Fibroblast of pulmonary artery (primary cell): ENCODE measurements around the gene TNFRSF12A.
A peak's percentile ranks its signal among the peaks of the same experiment; 100 is the strongest.

ENCODE experiments used
- DNase-seq: peaks from one replicate; pipeline ENCODE4 v3.0.0-alpha.2; 2010; ENCODE audit warnings: low read depth
- H3K4me3 ChIP-seq: replicated peaks from 2 replicates; pipeline ENCODE4 v1.5.1; 2011; ENCODE audit warnings: low read depth, mild to moderate bottlenecking, control low read depth, low read length, moderate library complexity
- TF ChIP-seq, protein P1 (sequence below): IDR thresholded peaks from 2 replicates; pipeline ENCODE4 v1.5.1; 2011; ENCODE audit warnings: mild to moderate bottlenecking, control low read depth, low read length, inconsistent platforms; ENCODE audit errors: missing control alignments

Gene TNFRSF12A

DNA sequence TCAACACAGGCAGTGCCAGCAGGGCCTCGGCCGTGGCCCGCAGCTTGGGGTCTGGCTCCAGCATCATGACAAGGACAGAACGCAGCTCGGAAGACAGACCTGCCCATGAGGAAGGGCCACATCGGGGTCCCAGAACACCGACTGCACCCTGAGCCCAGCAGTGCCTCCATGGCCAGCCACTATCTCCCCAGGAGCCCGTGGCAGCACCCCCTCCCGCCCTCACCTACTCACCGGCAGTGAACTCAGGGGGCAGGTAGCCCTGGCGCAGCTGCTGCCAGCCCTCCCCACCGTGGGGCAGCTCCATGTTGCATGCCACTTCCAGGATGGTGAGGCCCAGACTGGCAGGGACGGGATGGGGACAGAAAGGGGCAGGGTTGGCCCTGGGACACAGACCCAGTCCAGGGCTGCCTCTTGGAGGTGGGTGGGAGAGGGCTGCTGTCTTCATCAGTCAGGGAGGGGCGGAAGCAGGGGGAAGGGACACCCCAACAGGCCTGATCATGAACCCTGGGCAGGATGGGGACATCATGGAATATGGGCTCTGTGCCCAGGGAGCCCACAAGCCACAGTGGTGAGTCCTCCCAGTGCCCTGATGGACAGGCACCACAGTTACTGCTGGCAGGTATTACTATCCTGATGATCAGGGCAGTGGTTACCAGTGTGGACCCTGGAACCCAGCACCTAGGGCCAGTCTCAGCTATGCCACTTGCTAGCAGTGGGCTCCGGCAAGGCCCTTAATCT, 45.7 kb upstream of the TNFRSF12A start:
- no peak overlapping the region for H3K4me3 ChIP-seq
- TF ChIP-seq, protein P1, sequence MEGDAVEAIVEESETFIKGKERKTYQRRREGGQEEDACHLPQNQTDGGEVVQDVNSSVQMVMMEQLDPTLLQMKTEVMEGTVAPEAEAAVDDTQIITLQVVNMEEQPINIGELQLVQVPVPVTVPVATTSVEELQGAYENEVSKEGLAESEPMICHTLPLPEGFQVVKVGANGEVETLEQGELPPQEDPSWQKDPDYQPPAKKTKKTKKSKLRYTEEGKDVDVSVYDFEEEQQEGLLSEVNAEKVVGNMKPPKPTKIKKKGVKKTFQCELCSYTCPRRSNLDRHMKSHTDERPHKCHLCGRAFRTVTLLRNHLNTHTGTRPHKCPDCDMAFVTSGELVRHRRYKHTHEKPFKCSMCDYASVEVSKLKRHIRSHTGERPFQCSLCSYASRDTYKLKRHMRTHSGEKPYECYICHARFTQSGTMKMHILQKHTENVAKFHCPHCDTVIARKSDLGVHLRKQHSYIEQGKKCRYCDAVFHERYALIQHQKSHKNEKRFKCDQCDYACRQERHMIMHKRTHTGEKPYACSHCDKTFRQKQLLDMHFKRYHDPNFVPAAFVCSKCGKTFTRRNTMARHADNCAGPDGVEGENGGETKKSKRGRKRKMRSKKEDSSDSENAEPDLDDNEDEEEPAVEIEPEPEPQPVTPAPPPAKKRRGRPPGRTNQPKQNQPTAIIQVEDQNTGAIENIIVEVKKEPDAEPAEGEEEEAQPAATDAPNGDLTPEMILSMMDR, result no peak
- DNase-seq, result no peak

DNA sequence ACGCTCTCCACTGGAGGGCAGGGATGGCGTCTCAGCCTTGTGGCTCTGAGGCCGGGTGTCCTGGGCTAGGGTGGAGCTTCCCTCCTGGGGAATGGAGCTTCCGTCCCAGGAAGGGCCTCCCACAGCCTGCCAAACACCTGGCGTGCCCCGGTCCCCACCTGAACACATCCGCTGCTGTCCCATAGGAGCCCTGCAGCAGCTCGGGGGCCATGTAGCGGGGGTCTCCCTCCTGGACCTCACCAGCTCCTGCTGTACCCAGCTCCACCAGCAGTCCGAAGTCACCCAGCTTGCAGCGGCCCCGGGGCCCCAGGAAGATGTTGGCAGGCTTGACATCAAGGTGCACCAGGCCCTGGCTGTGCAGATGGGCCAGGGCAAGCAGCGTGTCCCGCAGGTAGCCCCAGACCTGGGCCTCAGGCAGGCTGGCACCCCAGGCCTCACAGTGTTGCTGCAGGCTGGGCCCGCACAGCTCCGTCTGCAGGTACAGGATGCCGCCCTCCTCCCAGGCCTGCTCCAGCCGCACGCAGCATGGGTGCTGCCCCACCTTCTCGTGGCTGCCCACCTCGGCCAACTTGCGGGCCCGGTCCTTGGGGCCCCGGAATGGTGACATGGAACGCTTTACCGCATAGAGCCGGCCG, 44.9 kb upstream of the TNFRSF12A start:
- TF ChIP-seq, protein P1, result no peak
- DNase-seq, result no peak
- no peak overlapping the region for H3K4me3 ChIP-seq

DNA sequence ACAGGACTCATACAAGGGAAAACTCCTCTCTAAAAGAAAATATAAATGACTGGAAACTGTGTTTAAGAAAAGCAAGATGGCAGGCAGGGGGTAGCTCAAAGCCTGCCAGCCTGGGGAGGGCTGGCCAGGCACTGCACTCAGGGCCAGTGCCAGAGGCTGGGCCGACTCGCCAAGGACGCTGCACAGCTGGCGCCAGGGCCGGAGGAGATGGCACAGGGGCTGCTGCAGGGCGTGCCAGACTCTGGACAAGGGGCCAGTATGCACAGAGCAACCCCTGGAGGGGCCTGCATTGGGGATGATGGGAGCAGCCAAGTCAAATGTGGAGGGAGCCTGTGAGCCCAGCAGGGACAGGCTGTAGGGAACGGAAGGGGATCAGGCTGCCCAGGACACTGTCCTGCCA, 44.0 kb upstream of the TNFRSF12A start:
- TF ChIP-seq, protein P1, result no peak
- no peak overlapping the region for H3K4me3 ChIP-seq
- no peak for DNase-seq

DNA sequence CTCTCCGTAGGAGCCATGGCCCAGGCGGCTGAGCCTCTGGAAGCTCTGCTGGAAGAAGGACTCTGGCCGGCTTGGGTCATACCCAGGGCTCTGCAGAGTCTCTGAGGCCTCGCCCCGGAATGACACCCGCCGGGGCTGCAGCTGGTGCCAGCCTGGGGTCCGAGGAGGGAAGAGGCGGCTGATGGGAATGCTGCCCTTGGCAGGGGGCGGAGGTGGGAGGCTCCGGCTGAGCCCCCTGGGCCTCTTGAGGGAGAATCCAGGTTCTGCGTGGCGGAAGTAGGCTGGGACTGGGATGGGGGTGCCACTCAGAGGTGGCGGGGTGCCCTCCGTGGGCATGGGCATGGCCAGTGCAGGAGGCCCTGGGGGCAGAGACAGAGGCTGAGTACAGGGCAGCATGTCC, 43.5 kb upstream of the TNFRSF12A start:
- H3K4me3 ChIP-seq, result no peak overlapping the region
- TF ChIP-seq, protein P1, result no peak
- no peak for DNase-seq

DNA sequence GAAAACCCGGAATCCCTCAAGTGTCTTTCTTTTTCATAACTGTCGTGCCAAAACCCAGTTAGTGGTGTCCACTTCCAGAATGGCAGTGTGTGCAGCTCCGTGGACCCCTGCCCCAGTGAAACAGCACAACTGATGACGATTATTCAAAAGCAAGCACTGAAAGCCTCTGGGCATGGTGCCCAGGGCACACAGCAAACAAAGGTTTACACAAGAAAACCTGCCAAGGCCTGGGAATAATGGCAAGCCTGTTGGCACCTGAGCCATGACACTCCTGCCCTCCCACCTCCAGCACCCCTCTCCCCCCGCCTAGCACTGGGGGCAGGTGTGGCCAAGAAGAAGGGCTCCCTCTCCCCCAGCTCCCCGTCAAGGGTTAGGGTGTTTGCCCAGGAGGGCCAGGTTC, 42.7 kb upstream of the TNFRSF12A start:
- TF ChIP-seq, protein P1, result no peak
- no peak for DNase-seq
- H3K4me3 ChIP-seq, result no peak overlapping the region

DNA sequence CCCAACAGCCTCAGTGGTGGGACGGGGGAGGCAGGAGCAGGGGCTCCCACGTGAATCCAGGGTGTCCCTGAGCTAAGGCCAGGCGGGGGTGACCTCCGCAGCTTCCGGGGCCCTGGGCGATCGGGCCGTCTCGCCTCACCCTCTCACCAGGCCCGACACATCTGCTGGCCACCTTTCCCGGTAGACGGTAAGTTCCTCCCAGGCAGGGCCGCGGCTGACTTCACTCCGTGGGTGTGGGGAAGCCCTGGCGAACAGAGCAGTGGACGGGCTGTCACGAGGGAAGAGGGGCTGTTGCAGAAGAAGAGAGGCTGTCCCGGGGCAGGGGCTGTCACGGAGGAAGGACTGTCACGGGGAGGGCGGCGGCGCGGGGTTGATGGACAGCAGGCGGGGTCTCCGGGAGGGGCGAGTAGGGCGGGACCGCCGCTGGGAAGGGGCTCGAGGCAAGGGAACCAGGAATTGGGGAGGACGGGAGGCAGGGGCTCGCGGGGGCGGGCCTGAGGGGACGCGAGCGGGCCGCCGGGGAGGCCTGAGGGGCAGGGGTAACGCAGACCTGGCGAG, 40.4 kb upstream of the TNFRSF12A start:
- DNase-seq, result no peak
- TF ChIP-seq, protein P1, result no peak
- H3K4me3 ChIP-seq, result peak overlapping the region; percentile 69
